ENCODE measurements around the gene PLPP2.

The PLPP2 gene

GRCh38 chr19:291006-291521 lies at the start of gene PLPP2:
PLPP2 (minus strand) TSS chr19:291403; CDS start chr19:291336, 67 bp downstream.
- DNase-seq (ENCODE audit: low read depth): no peak

DNA sequence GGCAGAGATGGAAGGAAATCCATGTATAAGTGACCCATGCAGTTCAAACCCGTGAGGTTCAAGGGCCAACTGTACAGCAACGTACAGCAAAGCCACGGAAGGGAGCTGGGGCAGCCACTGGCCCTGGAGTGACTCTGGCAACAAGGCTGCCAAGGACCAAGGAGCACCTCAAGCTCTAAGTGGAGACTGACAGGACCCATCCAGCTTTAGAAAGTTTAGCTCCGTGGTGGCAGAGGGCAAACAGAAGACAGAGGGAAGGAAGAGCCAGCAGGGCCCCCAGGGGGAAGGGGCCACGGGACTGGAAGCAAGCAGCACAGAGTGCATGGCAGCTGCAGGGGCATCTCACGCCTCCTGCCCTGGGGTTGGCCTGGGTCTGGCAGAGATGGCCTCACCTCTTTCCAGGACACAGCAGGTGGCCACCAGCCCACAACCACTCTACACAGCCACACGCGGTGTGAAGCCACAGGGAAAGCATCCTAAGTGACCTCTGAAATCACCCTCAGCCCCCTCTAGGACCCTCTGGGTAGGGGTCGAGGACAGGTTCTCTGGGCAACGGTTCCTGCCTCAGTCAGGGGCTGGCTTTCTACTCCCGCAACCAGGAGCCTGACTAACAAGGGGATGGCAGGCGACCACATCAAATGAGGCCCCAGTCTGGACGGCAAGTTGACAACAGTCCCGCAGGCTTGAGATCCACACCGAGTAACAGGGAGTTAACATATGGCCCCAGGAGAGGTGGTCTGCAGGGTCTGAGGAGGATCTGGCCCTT lies 49.6 kb upstream of the PLPP2 start:
- DNase-seq (ENCODE audit: low read depth): no peak

DNA sequence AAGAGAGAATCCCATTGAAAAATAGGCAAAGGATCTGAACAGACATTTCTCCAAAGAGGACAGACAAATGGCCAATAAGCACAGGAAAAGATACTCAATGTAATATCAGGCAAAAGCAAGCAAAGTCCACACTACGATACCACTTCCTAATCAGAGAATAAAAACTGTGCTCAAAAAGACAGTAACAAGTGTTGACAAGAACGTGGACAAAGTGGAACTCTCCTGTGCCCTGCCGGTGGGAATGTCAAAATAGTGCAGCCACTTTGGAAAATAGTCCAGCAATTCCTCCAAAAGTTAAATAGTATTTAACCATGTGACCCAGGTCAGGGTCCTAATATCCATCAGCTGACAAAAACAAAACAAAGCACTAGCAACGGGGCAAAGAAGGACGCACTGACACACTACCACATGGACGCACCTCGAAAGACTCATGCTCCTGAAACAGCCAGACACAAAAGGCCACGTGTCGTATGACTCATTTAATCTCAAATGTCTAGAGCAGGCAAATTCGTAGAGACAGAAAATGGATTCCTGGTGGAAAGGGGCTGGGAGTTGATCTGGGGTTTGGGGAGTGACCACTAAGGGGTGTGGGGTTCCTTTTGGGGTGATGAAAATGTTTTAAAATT lies 48.2 kb upstream of the PLPP2 start:
- no peak for DNase-seq (ENCODE audit: low read depth)

DNA sequence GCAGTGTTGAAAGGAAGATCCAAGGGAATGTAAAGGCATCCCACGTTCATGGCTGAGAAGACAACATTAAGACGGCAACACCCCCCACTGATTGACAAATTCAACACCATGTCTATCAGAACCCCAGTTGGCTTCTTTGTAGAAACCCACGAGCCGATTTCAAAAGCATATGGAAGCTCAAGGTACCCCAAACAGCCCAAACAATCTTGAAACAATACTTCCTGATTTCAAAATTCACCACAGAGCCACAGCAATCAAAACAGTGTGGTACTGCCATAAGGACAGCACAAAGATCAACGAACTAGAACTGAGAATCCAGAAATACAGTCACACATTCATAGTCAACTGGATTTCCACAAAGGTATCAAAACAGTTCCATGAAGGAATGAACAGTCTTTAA lies 47.2 kb upstream of the PLPP2 start:
- DNase-seq (ENCODE audit: low read depth): no peak

DNA sequence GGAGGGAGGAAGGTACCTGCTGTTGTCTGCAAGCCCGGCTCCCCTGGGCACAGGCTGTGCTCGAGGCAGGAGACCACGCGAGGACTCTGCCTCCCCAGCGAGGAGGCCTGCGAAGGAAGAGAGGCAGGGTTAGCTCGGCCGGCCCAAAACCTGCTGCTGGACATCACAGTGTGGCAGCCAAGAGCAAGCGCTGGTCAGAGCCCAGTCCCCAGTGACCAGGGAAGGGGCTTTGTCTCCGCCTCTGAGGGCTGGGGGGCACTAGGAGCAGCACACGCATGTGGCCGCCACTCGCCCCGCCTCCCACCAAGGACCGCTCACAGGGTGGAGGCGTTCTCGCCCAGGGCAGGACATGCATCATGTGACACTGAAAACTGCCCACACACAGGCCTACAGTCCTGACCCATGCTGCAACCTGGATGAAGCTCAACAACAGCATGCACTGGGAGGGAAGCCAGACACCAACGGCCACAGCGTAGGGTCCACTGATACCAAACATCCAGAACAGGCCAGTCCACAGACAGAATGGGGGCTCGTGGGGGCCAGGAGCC lies 44.9 kb upstream of the PLPP2 start:
- no peak for DNase-seq (ENCODE audit: low read depth)

DNA sequence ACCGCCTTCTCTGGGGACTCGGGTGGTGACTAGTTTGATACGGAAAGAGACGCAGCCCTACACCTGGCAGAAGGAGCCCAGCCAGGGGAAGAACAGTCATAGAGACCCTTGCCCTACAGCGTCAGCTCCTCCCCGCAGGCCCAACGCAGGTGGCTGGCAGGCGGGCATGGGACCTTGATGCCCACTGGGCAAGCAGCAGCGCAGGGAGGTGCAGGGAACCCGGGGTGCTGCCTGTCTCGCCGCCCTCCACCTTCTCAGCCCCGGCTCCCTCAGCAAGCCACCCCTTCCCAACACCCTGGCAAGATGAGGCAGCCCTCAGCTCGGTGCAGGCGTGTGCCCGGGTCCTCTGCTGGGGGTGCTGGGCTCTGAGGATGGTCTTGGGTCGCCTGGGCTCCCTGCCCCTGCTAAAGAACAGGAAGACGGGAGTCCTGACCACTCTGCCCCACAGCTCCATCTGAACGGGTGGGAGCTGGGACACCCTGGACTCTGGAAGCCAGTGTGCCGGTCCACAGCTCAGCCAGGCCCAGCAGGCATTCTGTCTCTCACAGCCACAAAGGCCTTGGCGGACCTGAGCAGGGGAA lies 44.4 kb upstream of the PLPP2 start:
- no peak for DNase-seq (ENCODE audit: low read depth)

DNA sequence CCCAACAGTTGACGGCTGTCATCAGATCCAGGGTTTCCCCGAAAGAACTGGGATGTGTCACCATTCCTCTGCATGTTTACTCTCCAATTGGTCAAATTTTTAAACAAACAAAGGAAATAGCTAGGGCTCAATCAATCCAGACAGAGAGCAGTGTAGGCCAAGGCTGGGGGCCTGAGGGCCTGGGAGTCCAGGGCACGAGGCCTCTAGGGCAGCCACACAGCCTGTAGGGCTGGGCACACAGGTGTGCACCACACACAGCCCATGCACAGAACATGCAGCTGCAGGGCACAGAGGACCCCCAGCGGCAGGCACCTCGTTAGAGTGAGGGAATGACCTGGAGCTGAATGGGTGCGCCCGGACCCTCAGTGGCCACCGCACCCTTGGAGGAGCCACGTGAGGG lies 43.9 kb upstream of the PLPP2 start:
- DNase-seq (ENCODE audit: low read depth): no peak

DNA sequence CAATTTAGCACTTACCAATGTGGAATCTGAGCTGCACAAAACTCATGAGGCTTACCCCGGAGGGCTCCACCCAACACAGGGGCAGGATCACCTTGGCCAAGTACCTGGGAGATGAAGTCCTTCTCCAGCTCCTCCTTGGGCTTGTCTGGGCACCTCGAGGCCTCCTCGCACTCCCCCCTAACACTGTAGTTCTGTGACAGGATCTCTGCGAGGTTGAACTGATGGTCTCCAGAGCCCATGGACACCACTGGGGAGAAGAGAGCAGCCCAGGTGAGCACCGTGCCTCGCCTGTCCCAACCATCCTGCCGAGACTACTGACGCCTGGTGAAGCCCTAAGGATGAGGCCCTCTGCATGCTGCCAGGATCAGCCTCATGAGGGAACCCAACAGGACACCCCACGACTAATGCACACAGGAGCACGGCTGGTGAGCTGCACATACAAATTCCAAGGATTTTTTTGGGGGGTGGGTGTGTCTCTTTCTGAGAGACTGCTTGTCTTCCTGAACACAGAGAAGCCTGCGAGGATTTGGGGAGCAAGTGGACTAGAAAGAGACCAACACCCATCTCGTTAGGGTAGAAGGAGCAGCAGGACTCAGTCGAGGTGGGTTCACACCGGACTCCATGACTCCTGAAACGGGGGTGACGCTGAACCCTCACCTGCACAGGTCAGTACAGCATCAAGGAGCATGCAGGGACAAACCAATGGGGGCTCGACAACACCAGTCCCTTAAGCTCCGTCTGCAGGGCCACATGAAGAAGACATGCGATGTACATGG lies 43.3 kb upstream of the PLPP2 start:
- DNase-seq (ENCODE audit: low read depth): no peak

DNA sequence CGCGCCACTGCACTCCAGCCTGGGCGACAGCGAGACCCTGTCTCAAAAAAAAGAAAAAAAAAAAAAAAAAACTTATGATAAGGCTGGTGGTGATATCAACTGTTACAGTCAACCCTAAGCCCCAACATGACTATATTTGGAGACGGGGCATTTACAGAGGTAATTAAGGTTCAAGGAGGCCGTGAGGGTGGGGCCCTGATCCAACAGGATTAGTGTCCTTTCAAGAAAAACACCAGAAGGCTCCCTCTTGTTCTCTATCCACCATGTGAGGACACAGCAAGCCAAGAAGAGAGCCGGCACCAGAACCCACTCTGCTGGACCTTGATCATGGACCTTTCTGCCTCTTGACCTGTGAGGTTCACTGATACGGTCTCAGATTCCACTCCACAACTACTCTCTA lies 39.3 kb upstream of the PLPP2 start:
- no peak for DNase-seq (ENCODE audit: low read depth)

DNA sequence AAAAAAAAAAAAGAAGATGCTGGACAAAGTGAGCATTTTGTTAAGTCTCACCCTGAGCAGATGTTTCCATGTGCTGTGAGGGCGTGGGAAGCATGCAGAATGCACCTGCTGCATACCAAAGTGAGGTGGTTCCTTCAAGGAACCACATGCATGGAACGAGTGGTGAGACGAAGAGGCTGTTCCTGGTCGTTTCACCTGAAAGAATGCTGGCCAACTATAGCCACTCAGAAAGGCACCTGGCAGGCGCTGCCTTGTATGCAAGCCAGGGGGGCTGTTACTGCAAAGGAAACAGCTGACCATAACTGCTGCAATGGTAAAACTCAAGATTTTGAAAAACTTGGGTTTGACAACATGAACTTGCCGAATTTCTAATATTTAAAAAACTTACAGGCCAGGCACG lies 38.7 kb upstream of the PLPP2 start:
- DNase-seq (ENCODE audit: low read depth): no peak

DNA sequence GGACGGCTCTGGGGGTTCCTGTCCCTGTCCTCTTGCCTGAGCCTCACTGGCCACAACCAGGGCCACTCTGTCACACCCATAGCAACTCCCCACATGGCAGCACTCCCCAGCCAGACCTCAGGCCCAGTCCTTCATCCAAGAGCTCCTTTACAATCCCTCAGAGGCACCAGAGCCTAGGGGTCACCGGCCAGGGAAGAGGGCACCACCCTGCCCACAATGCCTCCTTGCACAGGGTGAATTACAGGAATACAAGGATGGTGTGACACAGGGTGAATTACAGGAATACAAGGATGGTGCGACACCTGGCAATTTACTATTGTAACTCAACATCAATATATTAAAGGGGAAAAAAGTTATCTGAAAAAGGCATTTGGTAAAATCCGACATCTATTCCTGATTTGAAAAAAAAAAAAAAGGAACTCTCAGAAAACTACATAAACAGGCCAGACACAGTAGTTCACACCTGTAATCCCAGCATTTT lies 36.9 kb upstream of the PLPP2 start:
- DNase-seq (ENCODE audit: low read depth): no peak

- DNase-seq (ENCODE audit: low read depth): no peak
These were observed 36.3 kb upstream of the PLPP2 start for GRCh38 chr19:327291-328024.

DNA sequence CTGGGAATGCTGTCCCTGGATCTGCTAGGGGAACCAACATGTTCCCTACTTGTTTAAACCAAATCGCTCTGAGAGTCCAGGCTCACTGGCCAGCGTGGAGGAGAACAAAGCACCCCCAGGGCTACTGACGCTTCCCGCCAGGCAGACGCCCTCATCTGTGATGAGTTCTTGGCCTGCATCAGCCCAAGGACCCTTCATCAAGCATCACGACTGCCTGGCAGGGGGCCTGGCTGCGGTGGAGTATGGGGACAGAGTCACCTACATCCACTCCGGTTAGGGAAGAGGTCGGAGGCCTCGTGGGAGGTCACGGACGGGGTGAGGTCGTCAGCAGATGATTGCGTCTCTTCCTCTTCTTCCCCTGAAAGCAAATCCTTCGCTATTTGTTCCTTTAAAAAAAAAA lies 35.7 kb upstream of the PLPP2 start:
- DNase-seq (ENCODE audit: low read depth): no peak

GRCh38 chr19:325937-326565 lies 34.8 kb upstream of the PLPP2 start:
- DNase-seq (ENCODE audit: low read depth): no peak

- no peak for DNase-seq (ENCODE audit: low read depth)
These were observed 34.2 kb upstream of the PLPP2 start for GRCh38 chr19:325173-325936.

DNA sequence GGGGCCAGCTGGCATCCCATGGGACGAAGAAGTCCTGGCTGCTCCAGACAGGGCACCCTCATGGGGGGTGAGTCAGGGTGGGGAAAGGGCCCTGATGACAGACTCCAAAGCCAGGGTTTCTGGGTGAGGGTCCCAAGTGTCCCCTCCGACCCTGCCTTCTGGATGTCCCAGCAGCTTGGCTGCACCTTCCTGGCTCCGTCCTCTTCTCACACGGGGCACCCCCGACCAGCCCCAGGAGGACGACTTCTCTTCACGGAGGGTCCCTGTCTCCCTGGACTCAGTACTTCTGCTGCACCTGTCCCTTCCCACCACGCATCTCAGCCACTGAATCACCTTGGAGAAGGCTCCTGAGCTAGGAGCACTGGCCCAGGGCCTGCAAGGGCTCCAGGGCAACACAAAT lies 33.5 kb upstream of the PLPP2 start:
- DNase-seq (ENCODE audit: low read depth): no peak

- DNase-seq (ENCODE audit: low read depth): no peak
These were observed 31.4 kb upstream of the PLPP2 start for GRCh38 chr19:322616-323015.

GRCh38 chr19:318509-318774 lies 27.2 kb upstream of the PLPP2 start:
- DNase-seq (ENCODE audit: low read depth): no peak

DNA sequence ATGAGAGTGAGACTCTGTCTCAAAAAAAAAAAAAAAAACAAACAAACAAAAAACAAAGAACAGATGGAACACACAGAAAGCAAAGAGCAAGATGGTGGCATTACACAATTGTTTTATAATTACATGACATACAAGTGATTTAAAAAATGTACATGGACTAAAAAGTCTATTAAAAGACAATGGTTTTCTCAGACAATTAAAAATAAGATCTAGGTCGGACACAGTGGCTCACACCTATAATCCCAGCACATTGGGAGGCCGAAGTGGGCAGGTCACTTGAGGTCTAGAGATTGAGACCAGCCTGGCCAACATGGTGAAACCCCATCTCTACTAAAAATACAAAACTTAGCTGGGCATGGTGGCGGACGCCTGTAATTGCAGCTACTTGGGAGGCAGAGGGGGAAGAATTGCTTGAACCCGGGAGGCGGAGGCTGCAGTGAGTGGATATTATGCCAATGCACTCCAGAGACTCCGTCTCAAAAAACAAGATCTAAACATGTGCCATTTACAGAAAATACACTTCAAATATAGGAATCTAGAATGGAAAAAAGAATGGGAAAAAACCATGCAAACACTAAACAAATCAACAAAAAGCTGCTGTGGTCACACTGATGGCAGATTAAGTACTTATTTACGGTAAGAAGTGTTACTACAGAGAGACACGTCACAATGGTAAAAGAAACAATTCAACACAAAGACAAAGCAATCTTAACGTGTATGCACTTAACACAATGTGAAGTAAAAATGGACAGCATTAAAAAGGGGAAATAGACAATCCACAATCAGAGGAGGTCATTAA lies 26.7 kb upstream of the PLPP2 start:
- DNase-seq (ENCODE audit: low read depth): no peak

GRCh38 chr19:315811-316210 lies 24.6 kb upstream of the PLPP2 start:
- DNase-seq (ENCODE audit: low read depth): no peak

All from stimulated activated CD8-positive, alpha-beta memory T cell treated with anti-CD3 and anti-CD28 coated beads, Interleukin-12 subunit alpha, Interleukin-12 subunit beta, amount 100 ng/mL, for 1 hour (primary cell).